PFSK-1 (cell line): ENCODE results near the gene LRBA.

Experiments
- POLR2AphosphoS5 ChIP-seq: IDR thresholded peaks from 2 replicates; pipeline ENCODE4 v1.6.1; 2012; ENCODE audit warnings: low read depth, mild to moderate bottlenecking, control low read depth, low read length, moderate library complexity
- REST ChIP-seq, 2 experiments: IDR thresholded peaks; 2 replicates each; pipeline versions ENCODE4 v1.6.1 to v1.8.0; 2011 to 2012; ENCODE audit warnings: low read depth in 2 of 2, low read length in 2 of 2, control low read depth in 1 of 2, inconsistent platforms in 1 of 2, mild to moderate bottlenecking in 1 of 2, moderate library complexity in 1 of 2; ENCODE audit not compliant: insufficient read depth in 1 of 2
- SIN3A ChIP-seq: IDR thresholded peaks from 2 replicates; pipeline ENCODE4 v1.6.1; 2012; ENCODE audit warnings: mild to moderate bottlenecking, low read length, moderate library complexity, borderline replicate concordance; ENCODE audit not compliant: insufficient read depth
- TAF1 ChIP-seq: IDR thresholded peaks from 2 replicates; pipeline ENCODE4 v1.6.1; 2012; ENCODE audit warnings: low read length, control low read depth, borderline replicate concordance; ENCODE audit not compliant: insufficient read depth

DNA sequence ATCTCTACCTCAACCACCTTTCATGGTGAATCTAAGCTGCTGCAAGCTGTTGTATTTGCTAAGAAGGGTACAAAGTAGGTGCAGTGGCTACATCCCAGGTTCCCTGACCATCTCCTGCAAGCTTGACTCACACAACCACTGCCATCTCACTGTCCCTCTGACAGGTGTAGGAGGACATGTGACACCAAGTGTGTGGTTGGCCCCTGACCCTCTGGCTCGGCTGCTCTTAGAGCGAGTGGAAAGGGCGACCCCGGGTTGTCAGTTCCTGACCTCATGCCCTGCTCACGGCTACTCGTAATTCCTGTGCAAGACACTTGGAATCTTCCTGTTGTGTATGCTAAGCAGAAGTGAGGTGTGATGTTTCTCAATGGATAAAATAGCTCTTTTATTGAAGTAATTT is 752.5 kb downstream of the LRBA start:
- TF ChIP-seq REST (IDR thresholded peaks at IDR 0.05; ENCODE audit: insufficient read depth in 1 of 2, low read depth in 2 of 2, low read length in 2 of 2) = no peak
- TF ChIP-seq POLR2AphosphoS5 = no peak
- no peak for TF ChIP-seq TAF1
- TF ChIP-seq SIN3A = no peak
